Cardiac muscle cell (in vitro differentiated cells and primary cell): ENCODE results near the gene TCF4. TPM values are rescaled to one million over a fixed set of nuclear protein-coding genes. Genes with fewer than 3 reads are reported as not detected.

Source experiments
- DNase-seq, 2 donors: peaks; one replicate each; pipeline versions ENCODE4 v3.0.0 to v3.0.0-alpha.2; 2010 to 2017; ENCODE audit warnings: low read depth in 1 of 2, low spot score in 1 of 2
- H3K27ac ChIP-seq: fragments of 200-600 bp; sonication (generic); 2 replicates; pipeline ENCODE4 v1.5.1; 2016
- H3K27me3 ChIP-seq: fragments of 200-600 bp; sonication (generic); 2 replicates; pipeline ENCODE4 v1.6.0; 2016; ENCODE audit warnings: control low read depth
- H3K36me3 ChIP-seq: fragments of 200-600 bp; sonication (generic); 2 replicates; pipeline ENCODE4 v1.5.1; 2016; ENCODE audit warnings: control low read depth
- H3K4me1 ChIP-seq: fragments of 200-600 bp; sonication (generic); 2 replicates; pipeline ENCODE4 v1.8.1; 2017; ENCODE audit warnings: low read depth, mild to moderate bottlenecking, mixed run types
- H3K4me3 ChIP-seq: fragments of 200-600 bp; sonication (generic); 2 replicates; pipeline ENCODE4 v1.5.1; 2016; ENCODE audit warnings: mild to moderate bottlenecking
- H3K9me3 ChIP-seq: fragments of 200-600 bp; sonication (generic); 2 replicates; pipeline ENCODE4 v1.5.1; 2017; ENCODE audit warnings: low read depth, mild to moderate bottlenecking, control low read depth
- CTCF ChIP-seq: IDR thresholded peaks from 2 replicates; pipeline ENCODE4 v1.5.1; 2012; ENCODE audit warnings: low read depth, mild to moderate bottlenecking, low read length
- polyA plus RNA-seq: library from polyadenylated mRNA; unstranded; fragments of >200 nt; fragmentation: Nextera tagmentation; extraction: Ambion mirVana; gene quantifications from 2 replicates; pipeline ENCODE4 v1.2.1, GENCODE V29; 2016
- total RNA-seq: library from RNA; depleted of rRNA; stranded (reverse); fragments of >200 nt; gene quantifications from 2 replicates; pipeline ENCODE4 v1.2.3, GENCODE V29; 2016

Gene TCF4
- total and polyA plus RNA-seq, 2 experiments from 2014 or later: 38.3 to 59.2 TPM

- H3K9me3 ChIP-seq: no peaks in the 10 kb centered on the region
These were observed 385.6 kb downstream of the TCF4 start for GRCh38 chr18:55202232-55202917.

DNA sequence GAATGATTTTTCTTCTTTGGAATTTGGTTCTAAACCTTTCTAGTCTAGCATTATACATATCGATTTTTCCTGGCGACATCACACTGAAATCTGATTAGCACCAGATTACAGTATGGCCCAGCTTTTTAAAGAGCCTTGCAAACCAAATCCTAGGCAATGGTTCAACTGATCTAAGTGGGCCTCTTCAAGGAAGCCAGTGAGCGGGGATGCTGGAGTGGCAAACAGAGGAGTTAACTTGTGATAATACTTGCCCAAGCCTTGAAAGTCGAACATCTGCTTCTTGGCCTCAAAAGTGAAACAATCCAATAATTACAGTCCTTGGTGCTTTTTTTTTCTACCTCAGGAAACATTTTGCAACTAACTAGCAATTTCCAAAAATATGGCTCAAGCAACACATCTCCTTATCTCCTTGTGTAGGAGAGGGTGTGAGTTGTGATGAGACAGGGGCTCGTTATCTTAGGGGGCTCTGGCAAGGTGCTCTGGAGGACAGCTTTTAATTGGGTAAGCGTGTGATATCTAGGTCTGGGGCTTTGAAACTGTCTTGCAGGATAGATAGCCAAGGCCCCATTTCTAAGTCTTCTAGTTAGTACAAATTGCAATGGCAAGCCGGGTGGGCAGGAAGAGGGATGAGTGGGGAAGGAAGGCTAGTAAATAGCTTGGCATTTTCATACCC, 388.6 kb downstream of the TCF4 start:
- DNase-seq: peak in 1 of 2 donors; percentile 62
- TF ChIP-seq CTCF: no peak
- H3K27me3 ChIP-seq: no peaks in the 10 kb centered on the region
- H3K9me3 ChIP-seq: no peaks in the 10 kb centered on the region
- H3K4me1 ChIP-seq: peaks cover 6% of the 10 kb centered on the region
- H3K4me3 ChIP-seq: no peak overlapping the region
- no peaks in the 10 kb centered on the region for H3K36me3 ChIP-seq
- no peak overlapping the region for H3K27ac ChIP-seq

More at GRCh38 chr18:55202232-55202917, 385.6 kb downstream of the TCF4 start:
- TF ChIP-seq CTCF: no peak
- no peak for DNase-seq
- Histone ChIP-seq H3K4me1 (peaks cover 6% of the 10 kb centered on the region), H3K27ac (no peak overlapping the region), H3K4me3 (no peak overlapping the region), H3K36me3 (no peaks in the 10 kb centered on the region), H3K27me3 (no peaks in the 10 kb centered on the region)

DNA sequence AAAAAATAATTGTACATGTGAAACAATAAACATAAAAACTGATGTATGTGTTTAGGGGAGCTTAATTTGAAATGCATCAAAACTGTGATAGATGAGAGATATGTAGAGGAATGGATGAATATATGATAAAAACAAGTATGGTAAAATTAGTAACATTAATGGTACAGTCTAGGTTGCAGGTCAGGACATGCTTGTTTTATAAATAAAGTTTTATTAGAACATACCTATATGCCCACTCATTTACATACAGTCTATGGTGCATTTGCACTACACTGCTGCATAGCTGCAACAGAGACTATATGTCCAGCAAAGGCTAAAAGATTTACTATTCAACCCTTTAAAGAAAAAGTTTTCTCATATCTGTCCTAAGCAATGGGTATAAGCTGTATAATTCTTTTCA, 392.1 kb downstream of the TCF4 start:
- no peak for DNase-seq
- Histone ChIP-seq H3K4me3 (no peak overlapping the region), H3K36me3 (no peaks in the 10 kb centered on the region), H3K27me3 (no peaks in the 10 kb centered on the region), H3K4me1 (peaks cover 6% of the 10 kb centered on the region), H3K27ac (no peak overlapping the region), H3K9me3 (no peaks in the 10 kb centered on the region)
- TF ChIP-seq CTCF: no peak

DNA sequence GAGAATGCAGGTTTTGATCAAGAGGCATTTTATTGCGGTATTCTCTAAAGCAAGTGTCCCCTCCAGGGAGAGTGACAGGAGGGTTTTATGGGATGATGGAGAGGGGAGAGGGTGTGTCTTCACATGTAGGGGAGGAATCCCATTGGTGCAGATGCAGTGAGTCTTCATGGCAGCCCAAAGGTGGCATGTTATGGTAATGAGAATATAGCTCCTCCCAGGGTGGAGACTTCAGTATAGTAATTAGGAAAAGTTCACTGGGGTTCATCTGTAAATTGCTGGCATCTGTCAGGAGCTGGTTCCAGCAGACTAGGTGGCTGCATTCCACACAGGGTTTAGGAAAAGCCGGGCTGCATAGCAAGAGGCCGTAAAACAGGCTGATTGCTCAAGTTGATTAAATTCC, 398.0 kb downstream of the TCF4 start:
- no peak overlapping the region for H3K4me3 ChIP-seq
- TF ChIP-seq CTCF: no peak
- no peak overlapping the region for H3K27ac ChIP-seq
- H3K36me3 ChIP-seq: no peaks in the 10 kb centered on the region
- H3K4me1 ChIP-seq: peaks cover 2% of the 10 kb centered on the region
- no peaks in the 10 kb centered on the region for H3K27me3 ChIP-seq
- no peaks in the 10 kb centered on the region for H3K9me3 ChIP-seq
- peak in 1 of 2 donors; percentile 47 for DNase-seq

GRCh38 chr18:55186588-55186987, 401.4 kb downstream of the TCF4 start:
- no peak for TF ChIP-seq CTCF
- Histone ChIP-seq H3K4me3 (no peak overlapping the region), H3K36me3 (no peaks in the 10 kb centered on the region), H3K27me3 (no peaks in the 10 kb centered on the region), H3K27ac (no peak overlapping the region), H3K9me3 (no peaks in the 10 kb centered on the region), H3K4me1 (peaks cover 2% of the 10 kb centered on the region)
- DNase-seq: no peak
